Myocyte (in vitro differentiated cells): ENCODE results near the gene NR6A1. TPM values are rescaled to one million over a fixed set of nuclear protein-coding genes. Genes with fewer than 3 reads are reported as not detected.
"Not testable (repeated sequence)": the region's sequence is repeated elsewhere in the genome, so short reads cannot be mapped to it uniquely, and the experiment has no call there.

ENCODE experiments used
- DNase-seq: peaks from one replicate; pipeline ENCODE4 v3.0.0-alpha.2; 2012; ENCODE audit warnings: low read depth
- total RNA-seq: library from RNA; depleted of rRNA; stranded (reverse); fragments of >200 nt; gene quantifications from 2 replicates; pipeline ENCODE4 v1.2.3, GENCODE V29; 2014

NR6A1 gene
- total RNA-seq, 1 donor from 2014 or later: 2.1 TPM

DNA sequence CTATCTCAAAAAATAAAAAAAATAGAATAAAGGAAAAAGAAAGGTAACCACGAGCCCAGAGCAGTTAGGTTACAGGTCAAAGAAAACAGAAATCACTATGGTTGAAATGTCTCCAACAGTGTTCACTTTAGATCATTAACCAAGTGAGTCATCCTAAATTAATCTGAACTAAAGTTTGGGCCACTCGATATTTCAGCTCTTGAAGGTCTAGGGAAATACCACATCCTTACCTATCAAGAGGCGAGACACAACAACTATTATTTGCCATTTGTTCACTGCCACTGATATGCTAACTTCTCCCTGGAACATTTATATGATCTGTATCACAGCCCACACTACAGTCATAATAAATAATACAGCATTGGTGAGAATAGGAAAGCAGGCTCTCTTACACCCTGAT lies 152.6 kb downstream of the NR6A1 start:
- DNase-seq: no peak

DNA sequence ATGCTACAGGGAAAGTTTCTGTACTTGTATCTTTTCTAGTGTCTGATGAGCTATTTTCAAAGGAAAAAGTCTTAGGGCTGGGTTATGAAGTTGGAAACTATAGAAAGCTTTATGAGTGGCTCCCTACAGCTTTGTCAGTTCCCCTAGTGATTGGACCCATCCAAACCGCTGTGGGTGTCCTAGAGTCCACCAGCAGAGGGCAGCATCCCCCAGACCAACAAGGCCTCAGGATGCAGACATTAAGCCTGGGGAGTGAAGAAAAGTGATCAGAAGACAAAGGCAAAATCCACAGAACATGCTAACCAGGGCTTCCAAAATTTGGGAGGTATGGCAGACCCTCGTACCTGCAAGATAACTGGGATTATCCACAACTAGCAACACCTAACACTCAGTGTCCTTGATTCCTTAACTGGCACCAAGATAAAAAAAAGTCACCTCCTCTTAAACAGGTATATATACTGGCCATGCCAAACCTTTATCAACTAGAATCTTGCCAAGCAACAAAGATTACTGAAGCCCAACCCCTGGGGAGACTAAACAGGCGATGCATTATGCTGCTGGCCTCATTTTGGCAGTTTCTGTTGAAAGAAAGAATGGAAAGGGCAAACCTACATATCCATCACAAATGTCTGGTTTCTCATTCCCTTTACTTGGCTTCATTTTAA lies 153.5 kb downstream of the NR6A1 start:
- DNase-seq: peak; percentile 85

DNA sequence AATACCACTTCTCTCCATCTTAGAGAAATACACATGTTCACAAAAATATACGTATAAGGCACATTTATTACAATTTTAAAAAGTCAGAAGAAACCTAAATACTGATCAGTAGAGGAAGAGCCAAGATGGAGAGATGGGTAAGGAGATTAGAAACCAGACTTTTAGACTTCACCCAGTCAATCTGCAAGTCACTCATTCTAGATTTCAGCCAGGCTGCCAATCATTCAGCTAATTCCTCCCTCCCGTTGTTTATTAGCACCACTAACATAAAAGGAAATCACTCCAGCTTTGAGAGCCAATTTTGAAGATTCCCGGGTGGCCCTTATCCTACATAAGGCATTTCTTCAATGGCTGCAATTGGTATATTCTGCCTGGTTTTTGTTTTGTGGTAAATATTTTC lies 154.2 kb downstream of the NR6A1 start:
- no peak for DNase-seq

DNA sequence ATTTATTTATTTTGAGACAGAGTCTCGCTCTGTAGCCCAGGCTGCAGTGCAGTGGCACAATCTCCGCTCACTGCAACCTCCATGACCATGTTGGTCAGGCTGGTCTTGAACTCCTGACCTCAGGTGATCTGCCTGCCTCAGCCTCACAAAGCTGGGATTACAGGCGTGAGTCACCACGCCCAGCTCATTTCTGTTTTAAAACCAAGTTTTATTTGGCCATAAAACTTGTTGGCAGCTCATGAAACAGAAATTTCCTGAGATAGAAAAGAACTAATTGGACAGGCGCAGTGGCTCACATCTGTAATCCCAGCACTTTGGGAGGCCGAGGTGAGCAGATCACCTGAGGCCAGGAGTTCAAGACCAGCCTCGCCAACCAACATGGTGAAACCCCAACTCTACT lies 155.3 kb downstream of the NR6A1 start:
- not testable (repeated sequence) for DNase-seq

DNA sequence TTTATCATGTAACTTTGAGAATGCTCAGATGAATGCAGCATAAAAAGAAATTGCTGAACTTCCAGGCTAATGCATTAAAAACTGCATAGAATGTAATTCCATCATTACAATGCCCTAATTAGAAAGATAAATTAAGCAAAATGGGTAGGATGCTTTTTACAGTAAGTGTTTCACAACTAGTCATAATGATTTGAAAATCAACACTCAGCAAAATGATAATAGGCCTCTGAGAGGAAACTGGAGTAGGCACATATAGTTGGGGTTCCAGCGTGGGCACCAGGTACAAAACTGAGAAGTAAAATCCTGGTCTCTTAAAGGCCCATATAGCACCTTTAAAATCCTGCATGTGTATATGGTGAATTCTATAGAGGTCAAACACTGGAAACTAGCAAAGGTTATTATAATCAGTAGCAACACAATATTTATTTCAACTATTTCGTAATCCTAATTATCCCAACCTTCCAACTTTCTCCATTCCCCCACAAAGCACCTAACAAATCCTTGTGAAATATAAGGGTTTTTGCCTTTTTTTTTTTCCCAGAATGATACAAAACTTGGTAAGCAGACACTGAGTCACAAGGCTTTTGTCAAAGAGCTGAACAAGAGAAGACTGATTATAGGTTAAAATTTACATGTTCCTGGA lies 155.9 kb downstream of the NR6A1 start:
- DNase-seq: no peak

DNA sequence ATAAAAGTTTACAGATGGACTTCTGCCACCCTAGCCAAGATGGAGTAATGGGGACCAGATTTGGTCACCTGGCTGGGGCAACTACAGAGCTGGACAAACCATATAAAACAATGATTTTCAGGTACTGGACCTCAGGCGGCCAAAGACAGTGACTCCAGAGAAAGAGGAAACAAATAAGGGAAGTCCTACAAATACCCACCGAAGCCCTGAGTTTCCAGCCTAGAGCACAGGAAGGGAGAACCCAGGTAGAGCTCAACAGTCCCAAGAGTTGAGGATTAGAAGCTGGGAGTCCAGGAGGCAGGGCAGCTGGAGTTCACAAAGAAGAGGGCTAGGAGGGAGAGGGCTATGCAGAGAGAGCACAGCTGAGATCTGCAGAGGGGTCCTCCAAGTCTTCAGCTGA lies 157.3 kb downstream of the NR6A1 start:
- DNase-seq: no peak

DNA sequence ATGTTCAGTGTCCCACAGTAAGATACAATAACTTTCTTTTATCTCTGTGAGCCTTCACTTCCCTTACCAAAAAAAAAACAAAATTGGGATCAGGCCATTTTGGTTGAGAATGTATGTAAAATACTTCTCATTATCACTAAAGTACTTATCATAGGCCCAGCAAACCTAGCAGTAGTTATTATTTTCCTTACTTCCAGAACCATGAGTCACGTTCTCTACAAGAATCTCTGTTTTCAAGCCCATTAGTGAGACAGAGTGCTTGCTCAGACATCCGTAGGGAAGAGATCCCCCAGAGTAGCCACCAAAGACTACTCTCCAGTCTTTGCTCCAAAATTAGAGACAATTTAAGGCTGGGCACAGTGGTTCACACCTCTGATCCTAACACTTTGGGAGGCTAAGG lies 160.0 kb downstream of the NR6A1 start:
- DNase-seq: no peak

DNA sequence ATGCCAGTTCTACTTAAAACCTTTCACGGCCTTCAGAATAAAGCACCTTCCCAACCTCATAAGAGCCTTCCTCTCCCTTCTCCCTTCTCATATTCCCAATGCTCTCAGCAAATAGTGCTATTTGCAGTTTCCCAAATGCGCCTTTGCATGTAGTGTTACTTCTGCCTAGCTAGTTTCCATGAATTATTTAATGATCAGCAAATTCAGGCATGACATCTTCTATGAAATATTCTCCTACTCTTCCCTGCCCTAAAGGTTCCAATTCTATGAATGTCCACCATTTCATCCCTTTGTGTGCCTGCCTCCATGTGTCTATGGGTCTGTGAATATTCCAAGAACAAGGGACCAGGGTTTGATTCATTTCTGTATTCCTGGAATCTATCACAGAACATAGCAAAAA lies 165.1 kb downstream of the NR6A1 start:
- no peak for DNase-seq

DNA sequence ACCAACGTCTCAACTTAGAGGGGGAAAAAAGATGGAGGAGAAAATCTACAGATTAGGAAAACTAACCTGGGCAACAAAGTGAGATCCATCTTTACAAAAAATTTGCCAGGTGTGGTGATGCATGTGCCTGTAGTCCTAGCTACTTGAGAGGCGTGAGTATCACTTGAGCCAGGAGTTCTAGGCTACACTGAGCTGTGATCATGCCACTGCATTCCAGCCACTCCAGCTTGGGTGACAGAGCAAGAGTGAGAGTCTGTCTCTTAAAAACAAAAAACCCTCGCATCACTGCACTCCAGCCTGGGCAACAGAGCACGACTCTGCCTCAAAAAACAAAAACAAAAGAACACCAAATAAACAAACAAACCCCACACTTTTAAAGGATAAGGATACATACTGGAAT lies 165.9 kb downstream of the NR6A1 start:
- DNase-seq: no peak

DNA sequence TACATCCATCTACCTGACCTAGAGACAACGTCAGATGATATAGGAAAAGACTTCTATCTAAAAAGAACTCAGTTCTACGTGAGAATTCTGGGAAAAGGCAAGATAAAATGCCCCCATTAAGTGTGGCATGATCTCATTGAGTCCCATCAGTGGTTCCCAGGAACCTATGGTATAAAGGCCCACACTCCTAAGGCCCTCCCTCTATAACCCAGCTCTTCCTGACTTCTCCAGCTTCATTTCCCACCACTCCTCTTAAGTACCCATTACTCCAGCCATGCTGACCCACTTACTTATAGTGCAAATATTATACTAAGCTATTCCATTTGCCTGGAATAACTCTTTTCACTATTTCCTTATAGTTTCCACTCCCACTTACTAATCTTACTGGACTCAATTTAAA lies 168.5 kb downstream of the NR6A1 start:
- no peak for DNase-seq

DNA sequence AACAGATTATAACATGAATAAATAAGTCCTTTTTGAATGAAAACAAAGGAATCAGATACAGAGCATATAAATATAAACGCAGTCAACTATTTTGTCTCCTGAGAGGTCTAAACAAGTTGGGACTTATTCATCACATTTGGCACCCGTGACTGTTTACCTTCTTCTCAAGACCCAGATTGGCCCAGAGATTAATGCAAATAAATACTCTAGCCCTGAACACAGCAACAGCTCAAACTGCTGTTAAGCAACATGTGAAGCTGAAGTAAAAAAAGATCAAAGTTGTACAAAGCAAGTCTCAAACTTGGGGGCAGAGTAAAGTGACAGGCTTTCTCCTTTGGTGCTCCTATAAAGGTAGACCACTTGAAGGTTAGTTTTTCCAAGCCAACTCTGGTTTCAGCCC lies 168.9 kb downstream of the NR6A1 start:
- no peak for DNase-seq

DNA sequence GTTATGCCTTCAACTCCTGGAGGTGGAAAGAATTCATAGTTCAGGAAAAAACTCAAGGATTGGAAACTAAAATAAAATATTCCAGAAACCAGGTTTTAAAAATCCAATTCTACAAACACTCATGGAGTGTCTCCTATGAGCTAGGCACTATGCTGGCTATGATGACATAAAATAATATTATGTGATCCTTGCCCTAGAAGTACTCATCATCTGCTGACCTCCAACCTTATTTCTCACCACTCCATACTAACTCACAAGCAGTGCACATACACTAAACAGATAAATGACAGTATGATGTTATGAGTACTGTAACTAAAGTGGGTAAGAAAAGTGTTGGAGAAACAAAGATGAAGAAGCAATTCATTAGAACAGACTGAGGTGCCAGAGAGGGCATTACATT lies 170.7 kb downstream of the NR6A1 start:
- DNase-seq: no peak

DNA sequence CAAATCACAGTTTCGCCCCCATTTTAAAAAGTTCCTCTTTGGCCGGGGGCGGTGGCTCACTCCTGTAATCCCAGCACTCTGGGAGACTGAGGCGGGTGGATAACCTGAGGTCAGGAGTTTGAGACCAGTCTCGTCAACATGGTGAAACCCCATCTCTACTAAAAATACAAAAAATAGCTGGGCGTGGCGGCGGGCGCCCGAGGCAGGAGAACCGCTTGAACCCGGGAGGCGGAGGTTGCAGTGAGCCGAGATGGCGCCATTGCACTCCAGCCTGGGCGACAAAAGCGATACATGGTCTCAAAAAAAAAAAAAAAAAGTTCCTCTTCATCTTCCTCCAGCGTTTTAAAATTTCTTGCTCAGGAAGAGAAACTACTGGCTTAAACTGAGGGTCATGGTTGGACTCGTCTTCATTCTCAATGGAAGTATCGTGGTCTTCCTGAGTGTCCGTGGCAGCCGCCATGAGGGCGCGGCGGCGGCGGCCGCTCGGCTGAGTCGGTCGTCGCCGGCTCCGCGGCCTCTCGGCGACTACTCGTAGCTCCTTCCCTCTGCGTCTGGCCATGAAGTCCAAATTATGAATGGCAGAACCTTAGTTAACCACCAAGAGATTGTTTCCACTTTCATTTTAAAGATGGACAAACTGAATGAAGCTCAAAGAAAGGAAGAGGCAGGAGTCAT lies 171.9 kb downstream of the NR6A1 start:
- no peak for DNase-seq

DNA sequence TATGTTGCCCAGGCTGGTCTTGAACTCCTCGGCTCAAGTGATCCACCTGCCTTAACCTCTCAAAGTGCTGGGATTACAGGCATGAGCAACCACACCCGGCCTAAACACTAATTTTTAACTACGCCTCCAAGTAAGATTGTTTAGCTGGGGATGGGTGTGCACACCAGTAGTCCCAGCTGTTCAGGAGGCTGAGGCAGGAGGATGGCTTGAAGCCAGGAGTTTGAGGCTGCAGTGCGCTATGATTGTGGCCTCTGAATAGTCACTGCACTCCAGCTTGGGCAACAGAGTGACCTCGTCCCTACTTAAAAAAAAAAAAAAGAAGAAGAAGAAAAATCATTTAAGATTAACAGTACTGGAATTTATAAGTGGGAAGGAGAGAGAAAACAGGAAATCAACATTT lies 173.1 kb downstream of the NR6A1 start:
- DNase-seq: no peak

DNA sequence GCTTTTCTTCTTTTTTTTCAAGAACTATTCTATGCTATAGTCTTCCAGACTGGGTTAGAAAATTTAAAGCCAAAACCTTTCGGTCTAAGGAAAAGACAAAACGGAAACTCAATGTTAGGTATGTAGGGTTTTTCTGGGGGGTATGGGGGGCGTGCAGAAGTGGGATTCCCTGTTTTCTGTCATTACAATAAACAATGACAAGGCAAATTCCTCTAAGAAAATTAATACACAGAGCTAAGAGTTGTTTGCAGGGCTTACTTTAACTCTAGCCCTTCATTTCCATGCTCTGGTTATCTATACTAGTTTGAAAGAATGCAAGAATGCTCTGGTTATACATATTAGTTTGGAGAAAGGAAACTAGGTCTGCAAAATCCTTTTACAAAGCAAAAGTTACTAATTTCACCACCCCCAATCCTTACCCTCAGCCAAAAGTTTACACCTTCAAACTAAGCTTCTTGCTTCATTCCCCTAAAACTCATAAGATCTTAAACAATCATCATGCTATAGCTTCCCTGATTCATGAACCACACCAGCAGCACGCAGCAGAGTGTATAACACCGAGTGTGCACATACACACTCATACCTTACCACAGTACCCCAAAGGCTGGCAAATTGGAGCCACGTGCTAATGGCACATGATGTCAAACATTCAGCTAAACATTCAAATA lies 174.8 kb downstream of the NR6A1 start:
- DNase-seq: no peak

DNA sequence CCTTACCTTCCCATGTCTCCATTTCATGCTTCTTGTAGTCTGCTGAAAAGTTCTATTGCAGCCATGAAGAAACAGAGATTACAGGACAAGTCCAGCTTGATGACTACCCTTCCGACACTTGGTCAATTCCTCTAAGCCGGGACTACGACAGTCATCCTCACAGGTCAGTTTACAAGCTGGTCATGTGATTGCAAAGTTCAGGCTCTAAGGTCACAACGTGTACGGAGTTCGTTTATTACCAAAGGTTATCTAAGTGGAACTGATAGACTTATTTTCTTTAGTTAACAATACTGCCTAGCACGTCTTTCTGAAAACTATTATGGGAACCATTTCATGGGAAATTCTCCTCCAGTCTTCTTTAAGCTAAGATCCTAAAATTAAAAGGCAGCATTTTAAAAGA lies 175.4 kb downstream of the NR6A1 start:
- DNase-seq: no peak

DNA sequence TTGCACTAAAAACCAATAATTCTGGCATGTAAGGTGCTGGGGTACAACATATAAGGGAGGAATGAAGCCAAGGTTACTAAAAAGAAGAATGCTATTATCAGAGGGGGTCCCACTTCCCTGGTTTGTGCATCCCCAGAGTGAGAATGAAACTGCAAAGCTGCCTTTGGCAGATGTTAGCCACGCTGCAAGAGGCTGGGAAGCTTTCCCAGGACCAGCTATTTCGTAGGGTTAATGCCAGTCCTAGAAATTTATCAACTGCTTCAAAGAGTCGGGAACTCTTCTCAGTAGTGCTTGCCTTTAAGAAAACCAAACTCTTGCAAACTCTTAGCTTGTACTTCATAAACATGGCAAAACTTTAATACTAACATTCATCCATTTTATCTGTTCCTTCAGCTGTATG lies 176.4 kb downstream of the NR6A1 start:
- DNase-seq: no peak

DNA sequence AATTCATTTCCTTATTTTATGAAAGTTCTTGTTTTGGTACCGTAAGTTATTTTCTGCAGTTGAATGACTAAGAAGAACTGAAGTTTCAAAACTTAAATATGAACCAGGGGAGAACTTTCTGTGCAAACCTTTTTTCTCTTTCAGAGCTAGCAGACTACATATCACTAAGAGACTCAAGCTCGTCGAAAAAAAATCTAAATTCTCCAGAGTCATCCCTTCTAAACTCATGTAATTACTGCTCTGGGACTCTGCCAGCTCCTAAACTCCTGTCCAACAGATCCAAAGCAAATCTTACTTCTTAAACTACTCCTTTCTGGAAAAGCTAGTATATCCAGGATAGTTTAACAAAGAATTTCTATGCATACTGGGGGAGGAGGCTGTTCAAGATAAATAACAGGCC lies 176.9 kb downstream of the NR6A1 start:
- DNase-seq: no peak

DNA sequence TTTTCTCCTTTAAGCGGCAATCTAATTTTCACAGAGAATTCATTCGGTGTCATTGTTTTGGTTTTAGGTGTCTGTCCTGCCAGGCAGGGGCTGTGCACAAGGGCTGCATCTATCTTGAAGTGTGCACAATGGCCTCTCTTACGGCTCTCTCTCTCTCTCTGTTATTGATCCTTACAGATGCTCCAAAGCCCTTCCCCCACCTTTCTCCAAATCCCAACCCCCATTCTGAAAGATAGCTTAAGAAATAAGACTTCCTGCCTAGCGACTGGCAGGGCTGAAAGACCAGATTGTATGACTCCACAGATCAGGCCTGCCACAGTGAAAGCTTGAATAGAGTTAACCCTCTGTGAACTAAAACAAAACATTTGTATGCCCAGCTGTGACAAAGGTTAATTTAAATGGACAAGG lies 177.5 kb downstream of the NR6A1 start:
- peak; percentile 15 for DNase-seq

DNA sequence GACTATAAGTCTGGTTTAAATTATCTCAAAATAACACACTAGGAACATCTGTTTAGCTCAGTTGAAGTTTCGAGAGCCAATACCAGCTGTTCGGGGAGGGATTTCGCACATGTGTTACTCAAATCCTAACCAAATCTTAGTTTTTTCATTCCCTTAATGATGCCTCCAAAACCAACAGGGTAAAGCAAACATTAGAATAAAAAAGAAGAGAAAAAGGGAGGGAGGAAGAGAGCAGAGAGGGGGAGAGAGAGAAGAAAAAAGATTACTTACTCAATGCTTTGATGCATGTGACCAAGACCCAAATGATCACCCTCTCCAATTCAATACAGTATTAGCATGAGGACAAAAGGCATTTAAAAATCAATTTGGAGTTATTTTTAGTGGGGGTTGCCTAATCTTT lies 177.9 kb downstream of the NR6A1 start:
- DNase-seq: peak; percentile 18

DNA sequence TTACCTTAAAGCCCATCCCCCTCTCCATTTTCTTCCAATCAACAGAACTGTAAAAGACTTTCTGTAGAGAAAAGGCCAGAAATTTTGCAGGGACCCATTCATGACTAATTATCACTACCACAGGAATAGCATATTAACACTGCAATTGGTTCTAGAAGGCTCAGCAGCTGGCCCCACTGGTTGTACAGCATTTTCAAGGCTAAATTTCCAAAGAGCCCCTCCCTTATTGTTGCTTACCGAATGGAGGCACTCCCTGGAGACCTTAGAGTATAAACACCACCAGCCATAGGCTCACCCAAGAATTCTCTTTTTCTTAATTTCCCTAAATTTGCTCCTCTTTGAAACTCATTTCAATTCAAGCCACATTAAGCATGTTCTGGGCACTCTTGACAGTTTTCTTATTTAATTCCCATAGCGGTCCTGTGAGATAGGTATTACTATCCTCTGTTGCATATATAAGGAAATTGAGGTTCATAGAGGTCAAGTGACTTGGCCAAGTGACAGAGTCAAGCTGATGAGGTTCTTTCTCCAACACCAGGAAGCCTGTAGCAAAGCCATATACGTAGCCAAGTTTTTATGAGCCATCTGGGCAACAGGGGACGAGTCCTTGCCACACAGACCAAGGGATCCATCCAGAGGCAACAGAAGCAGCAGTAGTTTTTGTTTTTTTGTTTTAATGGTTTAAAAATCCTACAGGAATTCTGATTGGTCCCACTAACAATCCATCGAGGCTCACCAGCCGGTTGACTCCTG lies 180.0 kb downstream of the NR6A1 start:
- no peak for DNase-seq

DNA sequence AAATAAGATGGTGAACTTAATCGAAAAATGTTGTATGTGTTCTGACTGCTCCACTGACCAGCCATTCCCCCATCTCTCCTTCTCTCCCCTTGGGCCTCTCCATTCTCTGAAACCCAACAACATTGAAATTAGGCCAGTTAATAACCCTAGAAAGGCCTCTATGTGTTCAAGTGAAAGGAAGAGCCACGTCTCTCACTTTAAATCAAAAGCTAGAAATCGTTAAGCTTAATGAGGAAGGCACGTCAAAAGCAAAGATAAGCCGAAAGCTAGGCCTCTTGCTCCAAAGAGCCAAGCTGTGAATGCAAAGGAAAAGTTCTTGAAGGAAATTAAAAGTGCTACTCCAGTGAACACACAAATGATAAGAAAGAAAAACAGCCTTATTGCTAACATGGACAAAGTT lies 186.5 kb downstream of the NR6A1 start:
- DNase-seq: no peak
